ENCODE measurements around the gene AJAP1. TPM values are rescaled to one million over a fixed set of nuclear protein-coding genes. Genes with fewer than 3 reads are reported as not detected.

Gene AJAP1
- polyA plus RNA-seq, 1 experiment = not detected

GRCh38 chr1:4613606-4614370 lies 40.6 kb upstream of the AJAP1 start:
- ChIA-PET POLR2A (no interaction called here), CTCF (no interaction called here)
- no peak for TF ChIP-seq CTCF (IDR thresholded peaks at IDR 0.05; ENCODE audit: low read depth, low read length)
- H3K9me3 ChIP-seq (ENCODE audit: control insufficient read depth, insufficient read depth, low read length) = peaks cover 82% of the 10 kb centered on the region
- H3K4me3 ChIP-seq (ENCODE audit: low read depth, low read length) = no peak overlapping the region
- DNase-seq (ENCODE audit: low read depth, low spot score) = no peak
- no peak overlapping the region for H3K27ac ChIP-seq (ENCODE audit: low read depth, low read length)
- no peaks in the 10 kb centered on the region for H3K27me3 ChIP-seq (ENCODE audit: control insufficient read depth, insufficient read depth, low read length)

GRCh38 chr1:4614371-4615137 lies 39.9 kb upstream of the AJAP1 start:
- no peak overlapping the region for H3K27ac ChIP-seq (ENCODE audit: low read depth, low read length)
- DNase-seq (ENCODE audit: low read depth, low spot score) = no peak
- H3K4me3 ChIP-seq (ENCODE audit: low read depth, low read length) = no peak overlapping the region
- ChIA-PET POLR2A (no interaction called here), CTCF (no interaction called here)
- H3K27me3 ChIP-seq (ENCODE audit: control insufficient read depth, insufficient read depth, low read length) = no peaks in the 10 kb centered on the region
- TF ChIP-seq CTCF (IDR thresholded peaks at IDR 0.05; ENCODE audit: low read depth, low read length) = no peak
- H3K9me3 ChIP-seq (ENCODE audit: control insufficient read depth, insufficient read depth, low read length) = peaks cover 79% of the 10 kb centered on the region

GRCh38 chr1:4615138-4615470 lies 39.3 kb upstream of the AJAP1 start:
- TF ChIP-seq CTCF (IDR thresholded peaks at IDR 0.05; ENCODE audit: low read depth, low read length) = no peak
- H3K27me3 ChIP-seq (ENCODE audit: control insufficient read depth, insufficient read depth, low read length) = no peaks in the 10 kb centered on the region
- ChIA-PET CTCF (no interaction called here), POLR2A (no interaction called here)
- DNase-seq (ENCODE audit: low read depth, low spot score) = no peak
- H3K9me3 ChIP-seq (ENCODE audit: control insufficient read depth, insufficient read depth, low read length) = peaks cover 76% of the 10 kb centered on the region
- H3K27ac ChIP-seq (ENCODE audit: low read depth, low read length) = no peak overlapping the region
- H3K4me3 ChIP-seq (ENCODE audit: low read depth, low read length) = no peak overlapping the region

- Histone ChIP-seq H3K4me3 (ENCODE audit: low read depth, low read length) (no peak overlapping the region), H3K9me3 (ENCODE audit: control insufficient read depth, insufficient read depth, low read length) (peaks cover 76% of the 10 kb centered on the region), H3K27ac (ENCODE audit: low read depth, low read length) (no peak overlapping the region), H3K27me3 (ENCODE audit: control insufficient read depth, insufficient read depth, low read length) (no peaks in the 10 kb centered on the region)
- POLR2A ChIA-PET = no interaction called here
- DNase-seq (ENCODE audit: low read depth, low spot score) = no peak
- CTCF ChIA-PET = no interaction called here
- no peak for TF ChIP-seq CTCF (IDR thresholded peaks at IDR 0.05; ENCODE audit: low read depth, low read length)
Measured at GRCh38 chr1:4615501-4615900, 38.9 kb upstream of the AJAP1 start.

GRCh38 chr1:4616831-4617465 lies 37.5 kb upstream of the AJAP1 start:
- no peaks in the 10 kb centered on the region for H3K27me3 ChIP-seq (ENCODE audit: control insufficient read depth, insufficient read depth, low read length)
- H3K9me3 ChIP-seq (ENCODE audit: control insufficient read depth, insufficient read depth, low read length) = peaks cover 67% of the 10 kb centered on the region
- CTCF ChIA-PET = no interaction called here
- no peak for TF ChIP-seq CTCF (IDR thresholded peaks at IDR 0.05; ENCODE audit: low read depth, low read length)
- H3K4me3 ChIP-seq (ENCODE audit: low read depth, low read length) = no peak overlapping the region
- H3K27ac ChIP-seq (ENCODE audit: low read depth, low read length) = no peak overlapping the region
- DNase-seq (ENCODE audit: low read depth, low spot score) = no peak
- POLR2A ChIA-PET = no interaction called here
